Gastroesophageal sphincter (tissue), 3 donors: ENCODE results near the gene XPOT.

ENCODE experiments used
- CTCF ChIP-seq, 4 experiments: fragments of 200-600 bp in 2 of 4; fragments of 450-650 bp in 2 of 4; sonication (generic) in 1 of 4; IDR thresholded peaks; one replicate each; pipeline ENCODE4 v1.5.1; 2017 to 2019; ENCODE audit warnings: antibody characterized with exemption in 4 of 4, mild to moderate bottlenecking in 2 of 4, moderate library complexity in 2 of 4
- POLR2AphosphoS5 ChIP-seq: sonication (generic); formaldehyde crosslinking; IDR thresholded peaks from one replicate; pipeline ENCODE4 v1.6.1; 2017; ENCODE audit warnings: antibody characterized with exemption

- no peak for TF ChIP-seq CTCF (IDR thresholded peaks at IDR 0.05)
- no peak for TF ChIP-seq POLR2AphosphoS5
These were observed 26.7 kb downstream of the XPOT start for GRCh38 chr12:64430886-64431285.
